Measurements from ENCODE around the gene SRPK2.

SRPK2 gene

DNA sequence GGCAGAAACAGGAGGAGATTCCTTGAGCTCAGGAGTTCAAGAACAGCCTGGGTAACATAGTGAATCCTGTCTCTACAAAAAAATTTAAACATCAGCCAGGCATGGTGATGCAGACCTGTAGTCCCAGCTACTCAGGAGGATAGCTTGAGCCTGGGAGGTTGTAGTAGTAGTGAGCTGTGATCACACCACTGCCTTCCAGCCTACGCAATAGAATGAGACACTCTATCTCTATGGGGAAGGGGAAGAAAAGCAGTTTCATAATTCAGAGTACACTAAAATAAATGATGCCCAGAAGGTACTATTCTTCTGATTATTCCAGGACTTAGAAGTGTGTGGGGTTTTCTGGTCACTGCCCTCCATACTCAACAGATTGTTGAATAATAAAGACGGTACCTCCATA is 197.4 kb downstream of the SRPK2 start:
- DNase-seq (ENCODE audit: low read depth, low spot score): no peak

DNA sequence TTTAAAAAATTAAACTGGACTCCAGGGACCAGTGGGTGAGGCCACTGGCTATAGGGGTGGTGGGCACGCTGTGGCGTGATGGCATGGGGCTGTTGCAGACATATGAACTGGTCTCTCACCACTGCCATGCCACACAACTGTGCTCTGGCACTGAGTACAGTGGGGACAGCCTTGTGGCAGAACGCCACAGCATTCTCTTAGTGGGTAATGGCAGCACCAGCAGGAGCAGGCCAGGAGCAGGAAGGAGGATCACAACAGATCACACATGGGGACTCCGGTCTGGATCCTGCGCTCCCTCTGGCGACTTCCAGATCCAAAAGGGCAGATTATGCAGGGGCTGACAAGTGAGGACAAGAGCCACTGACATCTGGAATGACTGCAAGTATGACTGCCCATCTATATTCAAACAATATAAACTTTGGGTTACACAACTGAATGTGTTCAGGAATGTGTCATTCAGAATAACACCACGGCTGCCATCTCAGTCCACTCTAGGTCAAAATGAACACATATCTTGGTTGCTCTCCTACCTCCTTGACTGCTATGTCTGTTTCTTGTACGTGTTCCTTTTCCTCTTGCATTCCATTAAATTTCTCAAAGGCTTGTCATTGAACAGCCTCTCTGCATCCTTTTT is 198.7 kb downstream of the SRPK2 start:
- no peak for DNase-seq (ENCODE audit: low read depth, low spot score)

- no peak for DNase-seq (ENCODE audit: low read depth, low spot score)
These were observed 200.5 kb downstream of the SRPK2 start for GRCh38 chr7:105188201-105188600.

DNA sequence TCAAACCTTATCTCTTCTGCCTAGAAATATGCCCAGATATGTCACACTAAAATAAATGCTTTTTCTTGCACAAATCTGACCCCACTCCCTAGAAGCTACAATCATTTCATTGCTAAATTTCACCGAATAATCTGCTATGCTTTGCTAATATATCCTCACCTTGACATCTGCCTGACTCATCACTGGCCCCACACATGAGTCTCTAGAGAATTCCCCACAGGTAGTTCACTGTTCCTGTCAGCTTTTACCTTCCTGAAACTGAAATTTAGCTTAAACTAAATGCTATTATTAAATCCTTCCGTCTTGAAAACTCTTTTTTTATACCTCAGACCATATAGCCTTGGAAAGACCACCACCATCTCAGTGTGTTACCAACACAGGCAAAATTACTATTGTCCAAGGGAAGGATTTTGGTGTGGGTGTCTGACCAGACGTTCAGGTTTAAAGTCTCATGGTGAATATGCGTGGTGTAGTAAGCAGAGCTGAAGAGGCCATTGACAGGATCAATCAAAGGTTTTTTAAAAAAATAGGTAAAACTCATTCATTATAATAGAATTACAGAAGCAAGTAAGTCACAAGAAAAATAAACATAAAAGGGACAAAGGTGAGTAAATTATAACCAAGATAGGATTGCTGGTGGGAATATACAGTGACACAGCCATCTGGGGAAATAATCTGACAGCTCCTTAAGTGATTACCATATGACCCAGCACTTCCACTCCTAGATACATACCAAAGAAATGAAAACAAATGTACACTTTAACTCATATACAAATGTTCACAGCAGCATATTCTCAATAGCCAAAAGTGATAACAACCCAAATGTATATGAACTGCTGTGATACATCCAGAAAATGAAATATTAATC is 201.2 kb downstream of the SRPK2 start:
- no peak for DNase-seq (ENCODE audit: low read depth, low spot score)

GRCh38 chr7:105185290-105186010 is 203.3 kb downstream of the SRPK2 start:
- no peak for DNase-seq (ENCODE audit: low read depth, low spot score)

- DNase-seq (ENCODE audit: low read depth, low spot score): no peak
These were observed 208.7 kb downstream of the SRPK2 start for GRCh38 chr7:105180002-105180401.

DNA sequence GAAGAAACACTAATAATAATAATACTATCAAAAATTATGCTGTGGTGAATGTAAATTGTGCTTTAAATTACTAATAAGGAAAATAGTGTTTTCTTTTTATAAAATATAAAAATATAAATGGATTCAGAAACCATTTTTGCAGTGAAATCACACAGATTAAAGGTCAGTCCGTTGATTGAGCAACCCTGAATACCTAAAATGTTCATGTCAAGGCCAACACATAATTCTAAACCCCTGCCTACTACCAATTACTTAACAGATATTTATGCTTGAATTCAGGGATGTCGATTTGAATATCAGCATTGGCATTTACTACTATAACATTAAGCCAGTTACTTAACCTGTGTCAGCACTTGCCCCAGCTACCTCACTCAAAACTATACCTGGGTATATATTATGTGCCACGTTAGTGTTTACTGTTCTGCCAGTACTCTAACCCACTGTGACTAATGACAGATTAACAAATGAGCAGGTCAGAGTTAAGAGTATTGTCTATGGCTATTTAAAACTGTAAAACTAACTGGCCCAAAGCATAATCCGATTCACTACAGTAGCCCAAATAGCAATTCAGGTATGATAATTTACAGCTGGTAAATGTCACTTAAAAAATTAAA is 209.7 kb downstream of the SRPK2 start:
- DNase-seq (ENCODE audit: low read depth, low spot score): no peak

GRCh38 chr7:105178177-105178576 is 210.5 kb downstream of the SRPK2 start:
- no peak for DNase-seq (ENCODE audit: low read depth, low spot score)

- no peak for DNase-seq (ENCODE audit: low read depth, low spot score)
These were observed 211.7 kb downstream of the SRPK2 start for GRCh38 chr7:105177026-105177425.

GRCh38 chr7:105173586-105173985 is 215.1 kb downstream of the SRPK2 start:
- no peak for DNase-seq (ENCODE audit: low read depth, low spot score)

GRCh38 chr7:105164751-105165150 is 224.0 kb downstream of the SRPK2 start:
- no peak for DNase-seq (ENCODE audit: low read depth, low spot score)

DNA sequence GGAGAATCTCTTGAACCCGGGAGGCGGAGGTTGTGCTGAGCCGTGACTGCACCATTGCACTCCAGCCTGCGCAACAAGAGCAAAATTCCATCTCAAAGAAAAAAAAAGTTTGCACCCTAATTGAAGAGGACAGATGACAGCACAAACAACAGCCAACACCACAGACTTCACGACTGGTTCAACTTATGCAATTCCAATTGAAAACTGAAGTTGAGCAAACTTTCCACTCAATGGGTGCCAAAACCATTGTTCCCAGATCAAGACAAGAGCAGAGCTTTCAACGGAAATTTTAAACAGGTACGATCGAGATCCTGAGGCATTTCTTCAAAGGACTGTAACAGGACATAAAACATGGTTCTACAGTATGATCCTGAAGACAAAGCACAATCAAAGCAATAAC is 225.0 kb downstream of the SRPK2 start:
- DNase-seq (ENCODE audit: low read depth, low spot score): no peak

GRCh38 chr7:105161366-105161765 is 227.4 kb downstream of the SRPK2 start:
- no peak for DNase-seq (ENCODE audit: low read depth, low spot score)

- DNase-seq (ENCODE audit: low read depth, low spot score): no peak
These were observed 231.4 kb downstream of the SRPK2 start for GRCh38 chr7:105157278-105157677.

DNA sequence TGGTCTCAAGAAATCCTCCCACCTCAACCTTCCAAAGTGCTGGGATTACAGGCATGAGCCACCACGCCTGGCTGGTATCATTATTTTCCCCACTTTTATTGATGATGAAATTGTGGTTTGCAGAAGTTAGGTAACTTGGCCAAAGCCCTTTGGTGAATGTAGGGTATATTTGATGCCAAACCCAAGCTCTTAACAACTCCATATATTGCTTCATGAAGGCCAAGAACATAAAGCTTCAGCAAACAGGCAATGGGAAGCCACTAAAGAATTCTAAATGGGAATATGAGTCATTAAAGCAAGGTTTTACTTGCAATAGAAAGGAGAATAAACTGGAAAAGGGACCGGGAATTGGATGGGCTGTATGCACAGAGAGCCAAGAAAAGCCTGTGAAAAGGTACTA is 232.0 kb downstream of the SRPK2 start:
- DNase-seq (ENCODE audit: low read depth, low spot score): no peak

- DNase-seq (ENCODE audit: low read depth, low spot score): no peak
These were observed 234.6 kb downstream of the SRPK2 start for GRCh38 chr7:105154084-105154483.

GRCh38 chr7:105153531-105153930 is 235.2 kb downstream of the SRPK2 start:
- no peak for DNase-seq (ENCODE audit: low read depth, low spot score)

DNA sequence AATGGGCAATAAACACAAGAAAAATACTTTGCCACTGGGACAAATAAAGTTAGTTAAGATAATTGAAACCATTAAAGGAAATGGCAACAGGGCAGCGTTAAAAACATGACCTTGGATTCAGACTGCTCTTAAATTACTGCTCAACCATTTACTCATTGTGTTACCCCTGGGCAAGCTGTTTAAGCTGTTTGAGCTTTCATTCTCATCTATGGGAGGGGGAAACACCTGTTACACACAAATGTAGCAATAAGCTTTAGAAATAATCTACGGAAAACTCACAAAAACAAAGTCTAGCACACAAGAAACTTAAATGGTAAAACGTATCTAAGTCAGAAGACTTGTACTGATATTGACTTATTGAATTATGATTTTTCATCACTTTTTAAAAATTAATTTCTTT is 237.6 kb downstream of the SRPK2 start:
- no peak for DNase-seq (ENCODE audit: low read depth, low spot score)

GRCh38 chr7:105149827-105150226 is 238.9 kb downstream of the SRPK2 start:
- no peak for DNase-seq (ENCODE audit: low read depth, low spot score)

GRCh38 chr7:105141068-105141467 is 247.7 kb downstream of the SRPK2 start:
- DNase-seq (ENCODE audit: low read depth, low spot score): peak; percentile 52

DNA sequence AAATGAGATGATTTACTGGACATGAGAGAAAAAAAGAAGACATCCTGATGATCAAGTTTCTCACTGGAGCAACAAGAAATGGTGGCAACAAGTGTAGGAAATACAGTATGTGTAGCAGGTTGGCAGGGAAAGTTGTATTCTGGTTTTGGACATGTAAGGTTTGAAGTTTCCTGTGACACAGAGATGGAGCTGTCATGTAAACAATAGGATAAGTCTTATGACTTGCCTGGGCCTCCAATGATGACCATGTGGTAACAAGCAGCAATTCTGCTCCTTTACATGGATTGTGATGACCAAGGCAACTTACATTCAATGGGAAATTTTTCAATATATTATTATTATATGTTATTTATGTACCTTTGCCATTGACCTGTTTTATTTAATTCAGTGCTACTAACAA is 249.3 kb downstream of the SRPK2 start:
- DNase-seq (ENCODE audit: low read depth, low spot score): no peak

GRCh38 chr7:105137898-105138297 is 250.8 kb downstream of the SRPK2 start:
- no peak for DNase-seq (ENCODE audit: low read depth, low spot score)

Measured in astrocyte of the hippocampus (primary cell).